Type B pancreatic cell (in vitro differentiated cells): ENCODE measurements around the gene RBMS3. TPM values are rescaled to one million over a fixed set of nuclear protein-coding genes. Genes with fewer than 3 reads are reported as not detected.

Experiments used
- DNase-seq: peaks from one replicate; pipeline ENCODE4 v3.0.0; 2021; ENCODE audit warnings: mixed read lengths; ENCODE audit not compliant: unreplicated experiment; ENCODE audit errors: extremely low spot score
- H3K27ac Mint-ChIP-seq: 2 replicates; pipeline ENCODE4 v1.8.0; 2021; ENCODE audit warnings: mild to moderate bottlenecking, mixed read lengths
- H3K27me3 Mint-ChIP-seq: 2 replicates; pipeline ENCODE4 v1.8.0; 2021; ENCODE audit warnings: mixed read lengths
- H3K36me3 Mint-ChIP-seq: 2 replicates; pipeline ENCODE4 v1.8.0; 2021; ENCODE audit warnings: mixed read lengths
- H3K4me1 Mint-ChIP-seq: one replicate; pipeline ENCODE4 v1.8.0; 2021; ENCODE audit warnings: mixed read lengths; ENCODE audit not compliant: unreplicated experiment
- H3K4me3 Mint-ChIP-seq: 2 replicates; pipeline ENCODE4 v1.8.0; 2021; ENCODE audit warnings: mild to moderate bottlenecking, mixed read lengths
- H3K9me3 Mint-ChIP-seq: 2 replicates; pipeline ENCODE4 v1.8.0; 2021; ENCODE audit warnings: mixed read lengths
- CTCF ChIP-seq: fragments of 200-600 bp; sonication (generic); conservative IDR thresholded peaks from 2 replicates; pipeline ENCODE4 v1.5.0; 2021; ENCODE audit warnings: antibody characterized with exemption, mild to moderate bottlenecking
- total RNA-seq: library from RNA; stranded (reverse); gene quantifications from 2 replicates; pipeline ENCODE4 v1.2.1, GENCODE V29; 2021; ENCODE audit warnings: low replicate concordance

The RBMS3 gene
- total RNA-seq, 1 donor from 2014 or later = 36.6 TPM

- Mint-ChIP-seq H3K4me3 (no peak overlapping the region), H3K36me3 (no peaks in the 10 kb centered on the region), H3K27me3 (no peaks in the 10 kb centered on the region), H3K27ac (no peak overlapping the region), H3K4me1 (peaks cover 30% of the 10 kb centered on the region), H3K9me3 (no peaks in the 10 kb centered on the region)
- DNase-seq = no peak
- no peak for TF ChIP-seq CTCF
Measured at GRCh38 chr3:29412110-29412509, 131.2 kb downstream of the RBMS3 start.

DNA sequence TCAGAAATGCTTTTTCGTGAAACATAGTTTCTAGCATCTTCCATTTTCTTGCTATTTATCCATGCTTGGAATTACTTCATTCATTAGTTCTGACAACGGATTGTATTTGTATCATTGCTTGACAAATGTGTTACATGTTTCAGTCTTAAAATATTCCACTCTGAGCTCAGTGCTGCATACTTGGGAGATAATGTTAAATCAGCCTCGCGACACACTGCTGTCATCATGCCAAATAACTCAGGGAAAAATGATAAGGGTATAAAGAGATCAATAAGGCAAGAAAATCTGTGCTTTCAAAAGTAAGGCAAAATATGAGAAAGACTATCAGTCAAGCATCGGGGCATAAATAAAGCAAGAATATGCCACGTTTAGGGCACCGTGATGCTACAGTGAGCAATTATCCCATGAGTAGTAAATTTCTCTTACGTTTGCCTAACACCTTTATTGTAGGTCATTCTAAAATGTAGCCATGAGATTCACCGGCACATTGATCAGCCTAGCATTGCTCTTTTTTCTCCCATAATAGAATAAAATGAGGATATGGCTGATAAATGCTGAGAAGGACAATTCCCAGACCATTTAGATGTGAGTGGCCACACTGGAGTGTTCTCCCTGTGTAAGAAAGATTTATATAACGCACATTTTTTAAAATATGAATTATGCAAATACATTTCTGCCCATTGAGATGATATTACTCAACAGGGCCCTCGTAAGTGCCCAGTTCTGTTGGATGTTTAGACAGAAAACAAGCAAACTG, 133.8 kb downstream of the RBMS3 start:
- no peak for DNase-seq
- H3K27ac Mint-ChIP-seq = no peak overlapping the region
- TF ChIP-seq CTCF = no peak
- H3K27me3 Mint-ChIP-seq = no peaks in the 10 kb centered on the region
- H3K4me3 Mint-ChIP-seq = no peak overlapping the region
- H3K4me1 Mint-ChIP-seq = peaks cover 30% of the 10 kb centered on the region
- H3K36me3 Mint-ChIP-seq = no peaks in the 10 kb centered on the region
- no peaks in the 10 kb centered on the region for H3K9me3 Mint-ChIP-seq

GRCh38 chr3:29415482-29416223, 134.8 kb downstream of the RBMS3 start:
- no peak for DNase-seq
- H3K9me3 Mint-ChIP-seq = peaks cover 6% of the 10 kb centered on the region

GRCh38 chr3:29416514-29416913, 135.6 kb downstream of the RBMS3 start:
- DNase-seq = no peak
- Mint-ChIP-seq H3K27ac (no peak overlapping the region), H3K27me3 (no peaks in the 10 kb centered on the region), H3K4me3 (no peak overlapping the region), H3K9me3 (peaks cover 6% of the 10 kb centered on the region), H3K36me3 (no peaks in the 10 kb centered on the region), H3K4me1 (peaks cover 27% of the 10 kb centered on the region)
- no peak for TF ChIP-seq CTCF

More at GRCh38 chr3:29415482-29416223, 134.8 kb downstream of the RBMS3 start:
- no peaks in the 10 kb centered on the region for H3K27me3 Mint-ChIP-seq
- no peaks in the 10 kb centered on the region for H3K36me3 Mint-ChIP-seq
- H3K4me3 Mint-ChIP-seq = no peak overlapping the region
- TF ChIP-seq CTCF = no peak
- peaks cover 33% of the 10 kb centered on the region for H3K4me1 Mint-ChIP-seq
- no peak overlapping the region for H3K27ac Mint-ChIP-seq

- H3K27me3 Mint-ChIP-seq = no peaks in the 10 kb centered on the region
- no peak overlapping the region for H3K4me3 Mint-ChIP-seq
- no peak for TF ChIP-seq CTCF
- H3K27ac Mint-ChIP-seq = no peak overlapping the region
- DNase-seq = no peak
- peaks cover 23% of the 10 kb centered on the region for H3K4me1 Mint-ChIP-seq
- peaks cover 4% of the 10 kb centered on the region for H3K36me3 Mint-ChIP-seq
- peaks cover 6% of the 10 kb centered on the region for H3K9me3 Mint-ChIP-seq
Measured at GRCh38 chr3:29420106-29420505, 139.2 kb downstream of the RBMS3 start.
